Rectal smooth muscle tissue (tissue), 1 donor: ENCODE data around the gene RCN1.

Source experiments
- H3K27ac ChIP-seq: one replicate; pipeline ENCODE4 v1.7.0; 2013; ENCODE audit warnings: low read depth, low read length, inconsistent platforms
- H3K27me3 ChIP-seq: one replicate; pipeline ENCODE4 v1.7.0; 2013; ENCODE audit warnings: low read length; ENCODE audit not compliant: control insufficient read depth, insufficient read depth
- H3K36me3 ChIP-seq: one replicate; pipeline ENCODE4 v1.7.0; 2013; ENCODE audit warnings: low read length; ENCODE audit not compliant: control insufficient read depth, insufficient read depth
- H3K4me1 ChIP-seq: one replicate; pipeline ENCODE4 v1.7.0; 2013; ENCODE audit warnings: low read length; ENCODE audit not compliant: control insufficient read depth, insufficient read depth
- H3K4me3 ChIP-seq: one replicate; pipeline ENCODE4 v1.7.0; 2013; ENCODE audit warnings: low read length
- H3K9ac ChIP-seq: one replicate; pipeline ENCODE4 v1.7.0; 2013; ENCODE audit warnings: low read length

Gene RCN1

GRCh38 chr11:32121012-32121411 lies 30.1 kb downstream of the RCN1 start:
- Histone ChIP-seq H3K4me1 (no peaks in the 10 kb centered on the region), H3K27me3 (no peaks in the 10 kb centered on the region), H3K36me3 (no peaks in the 10 kb centered on the region), H3K4me3 (no peak overlapping the region), H3K9ac (no peak overlapping the region), H3K27ac (no peak overlapping the region)

- Histone ChIP-seq H3K27me3 (no peaks in the 10 kb centered on the region), H3K4me3 (no peak overlapping the region), H3K27ac (no peak overlapping the region), H3K9ac (no peak overlapping the region), H3K36me3 (no peaks in the 10 kb centered on the region), H3K4me1 (no peaks in the 10 kb centered on the region)
These were observed 31.3 kb downstream of the RCN1 start for GRCh38 chr11:32122200-32122599.

GRCh38 chr11:32131321-32131720 lies 40.4 kb downstream of the RCN1 start:
- H3K27me3 ChIP-seq: no peaks in the 10 kb centered on the region

GRCh38 chr11:32136657-32137056 lies 45.8 kb downstream of the RCN1 start:
- Histone ChIP-seq H3K27ac (no peak overlapping the region), H3K4me1 (no peaks in the 10 kb centered on the region), H3K36me3 (no peaks in the 10 kb centered on the region), H3K4me3 (no peak overlapping the region), H3K9ac (no peak overlapping the region), H3K27me3 (no peaks in the 10 kb centered on the region)

More at GRCh38 chr11:32131321-32131720, 40.4 kb downstream of the RCN1 start:
- Histone ChIP-seq H3K4me3 (no peak overlapping the region), H3K4me1 (no peaks in the 10 kb centered on the region), H3K36me3 (no peaks in the 10 kb centered on the region), H3K9ac (no peak overlapping the region), H3K27ac (no peak overlapping the region)

GRCh38 chr11:32137263-32137662 lies 46.4 kb downstream of the RCN1 start:
- no peaks in the 10 kb centered on the region for H3K4me1 ChIP-seq

GRCh38 chr11:32137869-32138268 lies 47.0 kb downstream of the RCN1 start:
- Histone ChIP-seq H3K27me3 (no peaks in the 10 kb centered on the region), H3K4me3 (no peak overlapping the region), H3K9ac (no peak overlapping the region), H3K27ac (no peak overlapping the region), H3K36me3 (no peaks in the 10 kb centered on the region), H3K4me1 (no peaks in the 10 kb centered on the region)

More at GRCh38 chr11:32137263-32137662, 46.4 kb downstream of the RCN1 start:
- no peak overlapping the region for H3K27ac ChIP-seq
- H3K27me3 ChIP-seq: no peaks in the 10 kb centered on the region
- no peak overlapping the region for H3K9ac ChIP-seq
- no peaks in the 10 kb centered on the region for H3K36me3 ChIP-seq
- no peak overlapping the region for H3K4me3 ChIP-seq

GRCh38 chr11:32138902-32139301 lies 48.0 kb downstream of the RCN1 start:
- Histone ChIP-seq H3K27me3 (no peaks in the 10 kb centered on the region), H3K36me3 (no peaks in the 10 kb centered on the region), H3K4me1 (no peaks in the 10 kb centered on the region), H3K9ac (no peak overlapping the region), H3K27ac (no peak overlapping the region), H3K4me3 (no peak overlapping the region)

- H3K36me3 ChIP-seq: no peaks in the 10 kb centered on the region
- H3K27me3 ChIP-seq: no peaks in the 10 kb centered on the region
- H3K4me1 ChIP-seq: no peaks in the 10 kb centered on the region
- H3K9ac ChIP-seq: no peak overlapping the region
- no peak overlapping the region for H3K27ac ChIP-seq
- H3K4me3 ChIP-seq: no peak overlapping the region
These were observed 49.1 kb downstream of the RCN1 start for GRCh38 chr11:32139896-32140520.

- H3K9ac ChIP-seq: no peak overlapping the region
- no peaks in the 10 kb centered on the region for H3K4me1 ChIP-seq
- no peaks in the 10 kb centered on the region for H3K27me3 ChIP-seq
- no peaks in the 10 kb centered on the region for H3K36me3 ChIP-seq
- H3K27ac ChIP-seq: no peak overlapping the region
- no peak overlapping the region for H3K4me3 ChIP-seq
These were observed 51.1 kb downstream of the RCN1 start for GRCh38 chr11:32141745-32142546.

- no peak overlapping the region for H3K27ac ChIP-seq
- no peaks in the 10 kb centered on the region for H3K27me3 ChIP-seq
- no peaks in the 10 kb centered on the region for H3K4me1 ChIP-seq
- H3K4me3 ChIP-seq: no peak overlapping the region
- H3K9ac ChIP-seq: no peak overlapping the region
- H3K36me3 ChIP-seq: no peaks in the 10 kb centered on the region
These were observed 52.5 kb downstream of the RCN1 start for GRCh38 chr11:32143378-32143777.

GRCh38 chr11:32145282-32145681 lies 54.4 kb downstream of the RCN1 start:
- no peak overlapping the region for H3K4me3 ChIP-seq
- no peaks in the 10 kb centered on the region for H3K4me1 ChIP-seq
- H3K36me3 ChIP-seq: no peaks in the 10 kb centered on the region
- H3K27ac ChIP-seq: no peak overlapping the region
- H3K27me3 ChIP-seq: no peaks in the 10 kb centered on the region
- no peak overlapping the region for H3K9ac ChIP-seq

GRCh38 chr11:32148895-32149294 lies 58.0 kb downstream of the RCN1 start:
- Histone ChIP-seq H3K27me3 (no peaks in the 10 kb centered on the region), H3K36me3 (no peaks in the 10 kb centered on the region), H3K27ac (no peak overlapping the region), H3K4me3 (no peak overlapping the region), H3K4me1 (no peaks in the 10 kb centered on the region), H3K9ac (no peak overlapping the region)

- Histone ChIP-seq H3K9ac (no peak overlapping the region), H3K27me3 (no peaks in the 10 kb centered on the region)
These were observed 58.9 kb downstream of the RCN1 start for GRCh38 chr11:32149748-32150147.

More at GRCh38 chr11:32149748-32150147, 58.9 kb downstream of the RCN1 start:
- Histone ChIP-seq H3K4me3 (no peak overlapping the region), H3K4me1 (no peaks in the 10 kb centered on the region), H3K27ac (no peak overlapping the region), H3K36me3 (no peaks in the 10 kb centered on the region)
